GM13976 (cell line): ENCODE results near the gene MRPL39.

ENCODE experiments used
- DNase-seq: peaks from one replicate; pipeline ENCODE4 v3.0.0; 2012; ENCODE audit warnings: low spot score
- CTCF ChIP-seq: IDR thresholded peaks from 2 replicates; pipeline ENCODE4 v1.5.1; 2012; ENCODE audit warnings: borderline replicate concordance, mild to moderate bottlenecking; ENCODE audit not compliant: insufficient read depth; ENCODE audit errors: extremely low read depth, missing control alignments, control extremely low read depth
- in situ Hi-C: fragments of 300-500 bp; cut with MboI; formaldehyde crosslinking; loops from one replicate; pipeline ENCODE4 v1.12.0; 2022; ENCODE audit warnings: low sequenced_read_pairs, mixed read lengths, inconsistent platforms; ENCODE audit not compliant: unreplicated experiment

The MRPL39 gene

GRCh38 chr21:25619198-25619597 lies 11.9 kb upstream of the MRPL39 start:
- in situ Hi-C loops = loop anchor here (25.0 kb wide), 2 partner anchors 243 to 543 kb away; partner anchors contain the start of gene APP
- no peak for TF ChIP-seq CTCF
- no peak for DNase-seq

- in situ Hi-C loops = loop anchor here (25.0 kb wide), 2 partner anchors 246 to 546 kb away; partner anchors contain the start of gene APP
- TF ChIP-seq CTCF = no peak
- DNase-seq = no peak
Observed at GRCh38 chr21:25615880-25616279, 8.6 kb upstream of the MRPL39 start.

- in situ Hi-C loops = loop anchor here (25.0 kb wide), 2 partner anchors 248 to 548 kb away; partner anchors contain the start of gene APP
- TF ChIP-seq CTCF = no peak
- DNase-seq = no peak
Observed at GRCh38 chr21:25614441-25614840, 7.2 kb upstream of the MRPL39 start.

GRCh38 chr21:25608044-25608737 lies 910 bp upstream of the MRPL39 start:
- in situ Hi-C loops = loop anchor here (25.0 kb wide), 2 partner anchors 254 to 554 kb away; partner anchors contain the start of gene APP
- peak; percentile 95 for TF ChIP-seq CTCF
- peak; percentile 80 for DNase-seq

- no peak for DNase-seq
- TF ChIP-seq CTCF = no peak
- in situ Hi-C loops = no loop called here
Observed at GRCh38 chr21:25589887-25590286, 17.4 kb downstream of the MRPL39 start.

- in situ Hi-C loops = no loop called here
- DNase-seq = no peak
- no peak for TF ChIP-seq CTCF
Observed at GRCh38 chr21:25586791-25587190, 20.5 kb downstream of the MRPL39 start.
